Ovary (tissue), 3 donors: ENCODE results near the gene S100A14.

ENCODE experiments used
- CTCF ChIP-seq, 3 donors: fragments of 450-650 bp in 2 of 3; fragments of 200-600 bp in 1 of 3; IDR thresholded peaks; one replicate each; pipeline versions ENCODE4 v1.5.1 to v1.8.0; 2016 to 2022; ENCODE audit warnings: antibody characterized with exemption in 3 of 3, mild to moderate bottlenecking in 1 of 3
- EP300 ChIP-seq: sonication (generic); formaldehyde crosslinking; IDR thresholded peaks from one replicate; pipeline ENCODE4 v1.6.1; 2017; ENCODE audit warnings: antibody characterized with exemption
- POLR2A ChIP-seq: fragments of 450-650 bp; IDR thresholded peaks from one replicate; pipeline ENCODE4 v1.6.1; 2017; ENCODE audit warnings: antibody characterized with exemption, mild to moderate bottlenecking, moderate library complexity
- donor health status: DM: no; HTN: no; CAD: no.

GRCh38 chr1:153647346-153647714, 31.2 kb upstream of the S100A14 start:
- no peak for TF ChIP-seq CTCF (IDR thresholded peaks at IDR 0.05)
- no peak for TF ChIP-seq POLR2A
- TF ChIP-seq EP300: no peak
